Panc1 (cell line): Measurements from ENCODE around the gene SDK1.

ENCODE experiments used
- CTCF ChIP-seq: fragments of 450-650 bp; IDR thresholded peaks from 2 replicates; pipeline ENCODE4 v1.5.1; 2017; ENCODE audit warnings: mild to moderate bottlenecking
- POLR2AphosphoS5 ChIP-seq: IDR thresholded peaks from 2 replicates; pipeline ENCODE4 v1.6.1; 2012; ENCODE audit warnings: mild to moderate bottlenecking, low read depth, low read length, moderate library complexity
- REST ChIP-seq, 2 experiments: IDR thresholded peaks; 2 replicates each; pipeline ENCODE4 v1.6.1; 2011 to 2012; ENCODE audit warnings: low read depth in 2 of 2, control low read depth in 1 of 2, low read length in 1 of 2, mild to moderate bottlenecking in 1 of 2, moderate library complexity in 1 of 2; ENCODE audit not compliant: insufficient read depth in 1 of 2
- SIN3A ChIP-seq: IDR thresholded peaks from 2 replicates; pipeline ENCODE4 v1.6.1; 2012; ENCODE audit warnings: low read depth, mild to moderate bottlenecking, low read length, moderate library complexity, borderline replicate concordance; ENCODE audit not compliant: insufficient read depth

GRCh38 chr7:3950249-3950648 lies 649.2 kb downstream of the SDK1 start:
- TF ChIP-seq CTCF: no peak
- TF ChIP-seq POLR2AphosphoS5: no peak
- TF ChIP-seq REST (IDR thresholded peaks at IDR 0.05; ENCODE audit: insufficient read depth in 1 of 2, low read depth in 2 of 2, low read length in 1 of 2): no peak
- no peak for TF ChIP-seq SIN3A
